Breast epithelium (tissue), 3 donors: ENCODE results near the gene HPS3.

ENCODE experiments used
- POLR2A ChIP-seq: fragments of 450-650 bp; IDR thresholded peaks from one replicate; pipeline ENCODE4 v1.6.1; 2016; ENCODE audit warnings: antibody characterized with exemption, mild to moderate bottlenecking, moderate library complexity
- POLR2AphosphoS5 ChIP-seq, 3 donors: sonication (generic); formaldehyde crosslinking; IDR thresholded peaks; one replicate each; pipeline ENCODE4 v1.6.1; 2017; ENCODE audit warnings: antibody characterized with exemption in 3 of 3
- TF ChIP-seq, protein P1 (sequence below), 3 donors: fragments of 450-650 bp; IDR thresholded peaks; one replicate each; pipeline ENCODE4 v1.5.1; 2016 to 2017; ENCODE audit warnings: antibody characterized with exemption in 3 of 3, mild to moderate bottlenecking in 3 of 3, moderate library complexity in 3 of 3

DNA sequence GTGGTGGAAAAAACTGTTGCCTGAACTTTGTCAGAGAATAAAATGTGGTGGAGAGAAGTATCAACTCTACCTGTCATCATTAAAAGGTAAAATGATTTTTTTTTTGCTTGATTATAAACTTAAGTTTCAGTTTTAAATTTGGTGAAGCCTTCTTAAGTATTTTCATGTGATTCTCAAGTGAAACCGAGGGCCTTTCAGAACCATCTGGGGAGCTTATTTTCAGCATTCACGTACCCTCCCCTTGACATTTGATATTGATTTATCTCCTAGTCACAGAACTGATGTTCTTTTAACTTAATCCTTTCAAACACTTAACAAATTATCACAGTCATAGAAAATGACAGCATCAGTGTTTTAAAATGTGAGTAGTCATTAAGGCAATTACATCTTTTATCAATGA, 38.5 kb downstream of the HPS3 start:
- TF ChIP-seq, protein P1, sequence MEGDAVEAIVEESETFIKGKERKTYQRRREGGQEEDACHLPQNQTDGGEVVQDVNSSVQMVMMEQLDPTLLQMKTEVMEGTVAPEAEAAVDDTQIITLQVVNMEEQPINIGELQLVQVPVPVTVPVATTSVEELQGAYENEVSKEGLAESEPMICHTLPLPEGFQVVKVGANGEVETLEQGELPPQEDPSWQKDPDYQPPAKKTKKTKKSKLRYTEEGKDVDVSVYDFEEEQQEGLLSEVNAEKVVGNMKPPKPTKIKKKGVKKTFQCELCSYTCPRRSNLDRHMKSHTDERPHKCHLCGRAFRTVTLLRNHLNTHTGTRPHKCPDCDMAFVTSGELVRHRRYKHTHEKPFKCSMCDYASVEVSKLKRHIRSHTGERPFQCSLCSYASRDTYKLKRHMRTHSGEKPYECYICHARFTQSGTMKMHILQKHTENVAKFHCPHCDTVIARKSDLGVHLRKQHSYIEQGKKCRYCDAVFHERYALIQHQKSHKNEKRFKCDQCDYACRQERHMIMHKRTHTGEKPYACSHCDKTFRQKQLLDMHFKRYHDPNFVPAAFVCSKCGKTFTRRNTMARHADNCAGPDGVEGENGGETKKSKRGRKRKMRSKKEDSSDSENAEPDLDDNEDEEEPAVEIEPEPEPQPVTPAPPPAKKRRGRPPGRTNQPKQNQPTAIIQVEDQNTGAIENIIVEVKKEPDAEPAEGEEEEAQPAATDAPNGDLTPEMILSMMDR (IDR thresholded peaks at IDR 0.05), result no peak
- TF ChIP-seq POLR2A, result no peak
- TF ChIP-seq POLR2AphosphoS5 (IDR thresholded peaks at IDR 0.05), result no peak
